ENCODE measurements around the gene SIGLEC12.

Gene SIGLEC12

GRCh38 chr19:51513968-51514367, 12.4 kb upstream of the SIGLEC12 start:
- Histone ChIP-seq H3K27me3 (ENCODE audit: insufficient read depth, low read length) (no peaks in the 10 kb centered on the region), H3K9ac (ENCODE audit: low read length) (no peak overlapping the region), H3K4me2 (ENCODE audit: low read length) (no peak overlapping the region), H3K27ac (ENCODE audit: low read depth, low read length, poor library complexity, severe bottlenecking) (no peak overlapping the region), H4K20me1 (ENCODE audit: insufficient read depth, low read length) (no peaks in the 10 kb centered on the region), H3F3A (ENCODE audit: insufficient read depth, low read length) (no peaks in the 10 kb centered on the region), H3K9me2 (ENCODE audit: low read depth, low read length) (no peaks in the 10 kb centered on the region), H3K4me1 (ENCODE audit: insufficient read depth, low read length, severe bottlenecking) (no peaks in the 10 kb centered on the region), H3K9me3 (ENCODE audit: low read length) (no peaks in the 10 kb centered on the region), H2AFZ (ENCODE audit: low read length) (no peak overlapping the region), H3K79me2 (ENCODE audit: insufficient read depth, low read length) (no peaks in the 10 kb centered on the region), H3K4me3 (ENCODE audit: low read depth, low read length, poor library complexity, severe bottlenecking) (no peak overlapping the region), H3K36me3 (ENCODE audit: insufficient read depth, low read length) (no peaks in the 10 kb centered on the region)
- no peak for TF ChIP-seq CTCF (IDR thresholded peaks at IDR 0.05; ENCODE audit: low read length)
- no peak for TF ChIP-seq EZH2 (IDR thresholded peaks at IDR 0.05; ENCODE audit: borderline replicate concordance, low read length)

GRCh38 chr19:51511353-51511752, 9.8 kb upstream of the SIGLEC12 start:
- no peak overlapping the region for H3K4me2 ChIP-seq (ENCODE audit: low read length)
- H4K20me1 ChIP-seq (ENCODE audit: insufficient read depth, low read length): no peaks in the 10 kb centered on the region
- H3K4me3 ChIP-seq (ENCODE audit: low read depth, low read length, poor library complexity, severe bottlenecking): no peak overlapping the region
- no peaks in the 10 kb centered on the region for H3K79me2 ChIP-seq (ENCODE audit: insufficient read depth, low read length)
- H3F3A ChIP-seq (ENCODE audit: insufficient read depth, low read length): no peaks in the 10 kb centered on the region
- TF ChIP-seq EZH2 (IDR thresholded peaks at IDR 0.05; ENCODE audit: borderline replicate concordance, low read length): no peak
- TF ChIP-seq CTCF (IDR thresholded peaks at IDR 0.05; ENCODE audit: low read length): peak; percentile 35; the same call in 1 of the 2 replicates
- no peaks in the 10 kb centered on the region for H3K9me3 ChIP-seq (ENCODE audit: low read length)
- no peak overlapping the region for H2AFZ ChIP-seq (ENCODE audit: low read length)
- no peaks in the 10 kb centered on the region for H3K4me1 ChIP-seq (ENCODE audit: insufficient read depth, low read length, severe bottlenecking)
- no peak overlapping the region for H3K9ac ChIP-seq (ENCODE audit: low read length)
- no peaks in the 10 kb centered on the region for H3K9me2 ChIP-seq (ENCODE audit: low read depth, low read length)
- no peaks in the 10 kb centered on the region for H3K36me3 ChIP-seq (ENCODE audit: insufficient read depth, low read length)
- H3K27me3 ChIP-seq (ENCODE audit: insufficient read depth, low read length): no peaks in the 10 kb centered on the region
- H3K27ac ChIP-seq (ENCODE audit: low read depth, low read length, poor library complexity, severe bottlenecking): no peak overlapping the region

- H3K9ac ChIP-seq (ENCODE audit: low read length): no peak overlapping the region
- H3F3A ChIP-seq (ENCODE audit: insufficient read depth, low read length): no peaks in the 10 kb centered on the region
- no peaks in the 10 kb centered on the region for H3K9me2 ChIP-seq (ENCODE audit: low read depth, low read length)
- TF ChIP-seq CTCF (IDR thresholded peaks at IDR 0.05; ENCODE audit: low read length) (no peak), EZH2 (IDR thresholded peaks at IDR 0.05; ENCODE audit: borderline replicate concordance, low read length) (no peak)
- H3K79me2 ChIP-seq (ENCODE audit: insufficient read depth, low read length): no peaks in the 10 kb centered on the region
- H3K36me3 ChIP-seq (ENCODE audit: insufficient read depth, low read length): no peaks in the 10 kb centered on the region
- no peak overlapping the region for H2AFZ ChIP-seq (ENCODE audit: low read length)
- no peaks in the 10 kb centered on the region for H3K4me1 ChIP-seq (ENCODE audit: insufficient read depth, low read length, severe bottlenecking)
- H3K4me3 ChIP-seq (ENCODE audit: low read depth, low read length, poor library complexity, severe bottlenecking): no peak overlapping the region
- H3K9me3 ChIP-seq (ENCODE audit: low read length): no peaks in the 10 kb centered on the region
- no peaks in the 10 kb centered on the region for H3K27me3 ChIP-seq (ENCODE audit: insufficient read depth, low read length)
- H4K20me1 ChIP-seq (ENCODE audit: insufficient read depth, low read length): no peaks in the 10 kb centered on the region
- H3K4me2 ChIP-seq (ENCODE audit: low read length): no peak overlapping the region
- H3K27ac ChIP-seq (ENCODE audit: low read depth, low read length, poor library complexity, severe bottlenecking): no peak overlapping the region
These were observed 8.4 kb upstream of the SIGLEC12 start for GRCh38 chr19:51509823-51510660.
